Measurements from ENCODE around the gene CALY. TPM values are rescaled to one million over a fixed set of nuclear protein-coding genes. Genes with fewer than 3 reads are reported as not detected.

CALY gene
- total RNA-seq, 1 experiment from 2014 or later: 1.9 TPM

DNA sequence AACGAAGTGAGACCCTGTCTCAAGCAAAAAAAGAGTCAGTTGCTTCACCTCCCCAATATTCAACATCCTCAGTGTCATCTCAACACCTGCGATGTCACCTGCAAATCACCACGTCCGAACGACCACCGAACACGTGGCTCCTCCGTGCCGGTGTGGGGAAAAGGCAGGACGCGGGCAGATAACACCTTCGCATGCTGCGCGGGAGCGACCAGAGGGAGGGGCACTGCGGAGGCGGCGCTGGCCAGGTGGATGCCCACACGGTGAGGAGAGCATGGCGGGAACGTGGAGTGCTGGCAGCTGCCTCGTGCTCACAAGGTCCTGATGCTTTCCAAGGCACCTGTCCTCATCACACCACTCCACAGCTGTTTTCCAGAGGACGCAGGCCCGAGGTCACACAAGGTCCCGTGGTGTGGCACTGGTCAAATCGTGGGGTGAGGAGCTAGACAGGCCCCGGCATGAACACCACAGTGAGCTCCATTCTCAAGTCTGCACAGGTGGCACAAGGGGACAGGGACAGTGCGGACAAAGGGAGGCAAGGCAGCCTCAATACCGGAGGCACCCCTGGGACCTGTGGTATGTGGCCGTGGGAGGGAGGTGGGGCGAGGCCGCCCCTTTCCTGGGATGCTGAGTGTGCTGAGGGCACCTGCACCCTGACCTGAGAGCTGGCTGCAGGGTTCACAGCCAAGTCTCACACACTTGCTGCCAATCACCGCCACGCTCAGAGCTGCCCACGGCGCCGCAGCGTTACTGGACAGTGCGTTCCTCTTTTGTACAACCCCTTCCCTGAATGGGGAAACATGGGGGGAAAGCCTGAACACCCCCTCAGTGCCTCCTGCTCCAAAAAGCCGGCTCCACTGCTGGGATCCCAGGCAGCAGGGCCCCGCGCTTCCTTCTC is 41.0 kb downstream of the CALY start:
- ATAC-seq (no peak), DNase-seq (ENCODE audit: low read depth, low spot score) (no peak)
- Histone ChIP-seq H3K27ac (ENCODE audit: low read length) (no peak overlapping the region), H3K4me3 (ENCODE audit: low read depth in 2 of 2, low read length in 2 of 2) (no peak overlapping the region), H3K27me3 (ENCODE audit: control insufficient read depth, insufficient read depth, low read length) (no peaks in the 10 kb centered on the region), H3K36me3 (ENCODE audit: control insufficient read depth, insufficient read depth, low read length) (peaks cover 9% of the 10 kb centered on the region), H3K4me1 (ENCODE audit: control insufficient read depth, insufficient read depth, low read length) (no peaks in the 10 kb centered on the region), H3K9me3 (ENCODE audit: control insufficient read depth, insufficient read depth, low read depth, low read length) (no peaks in the 10 kb centered on the region)
- ChIA-PET POLR2A (no interaction called here), CTCF (no interaction called here)
- no TSS peak for BruUV-seq (replicated peaks)
- TF ChIP-seq, protein P1, sequence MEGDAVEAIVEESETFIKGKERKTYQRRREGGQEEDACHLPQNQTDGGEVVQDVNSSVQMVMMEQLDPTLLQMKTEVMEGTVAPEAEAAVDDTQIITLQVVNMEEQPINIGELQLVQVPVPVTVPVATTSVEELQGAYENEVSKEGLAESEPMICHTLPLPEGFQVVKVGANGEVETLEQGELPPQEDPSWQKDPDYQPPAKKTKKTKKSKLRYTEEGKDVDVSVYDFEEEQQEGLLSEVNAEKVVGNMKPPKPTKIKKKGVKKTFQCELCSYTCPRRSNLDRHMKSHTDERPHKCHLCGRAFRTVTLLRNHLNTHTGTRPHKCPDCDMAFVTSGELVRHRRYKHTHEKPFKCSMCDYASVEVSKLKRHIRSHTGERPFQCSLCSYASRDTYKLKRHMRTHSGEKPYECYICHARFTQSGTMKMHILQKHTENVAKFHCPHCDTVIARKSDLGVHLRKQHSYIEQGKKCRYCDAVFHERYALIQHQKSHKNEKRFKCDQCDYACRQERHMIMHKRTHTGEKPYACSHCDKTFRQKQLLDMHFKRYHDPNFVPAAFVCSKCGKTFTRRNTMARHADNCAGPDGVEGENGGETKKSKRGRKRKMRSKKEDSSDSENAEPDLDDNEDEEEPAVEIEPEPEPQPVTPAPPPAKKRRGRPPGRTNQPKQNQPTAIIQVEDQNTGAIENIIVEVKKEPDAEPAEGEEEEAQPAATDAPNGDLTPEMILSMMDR (IDR thresholded peaks at IDR 0.05): no peak
- TF ChIP-seq SIN3A (IDR thresholded peaks at IDR 0.05; ENCODE audit: borderline replicate concordance, insufficient read depth, low read depth, low read length): no peak
- TF ChIP-seq, protein P2, sequence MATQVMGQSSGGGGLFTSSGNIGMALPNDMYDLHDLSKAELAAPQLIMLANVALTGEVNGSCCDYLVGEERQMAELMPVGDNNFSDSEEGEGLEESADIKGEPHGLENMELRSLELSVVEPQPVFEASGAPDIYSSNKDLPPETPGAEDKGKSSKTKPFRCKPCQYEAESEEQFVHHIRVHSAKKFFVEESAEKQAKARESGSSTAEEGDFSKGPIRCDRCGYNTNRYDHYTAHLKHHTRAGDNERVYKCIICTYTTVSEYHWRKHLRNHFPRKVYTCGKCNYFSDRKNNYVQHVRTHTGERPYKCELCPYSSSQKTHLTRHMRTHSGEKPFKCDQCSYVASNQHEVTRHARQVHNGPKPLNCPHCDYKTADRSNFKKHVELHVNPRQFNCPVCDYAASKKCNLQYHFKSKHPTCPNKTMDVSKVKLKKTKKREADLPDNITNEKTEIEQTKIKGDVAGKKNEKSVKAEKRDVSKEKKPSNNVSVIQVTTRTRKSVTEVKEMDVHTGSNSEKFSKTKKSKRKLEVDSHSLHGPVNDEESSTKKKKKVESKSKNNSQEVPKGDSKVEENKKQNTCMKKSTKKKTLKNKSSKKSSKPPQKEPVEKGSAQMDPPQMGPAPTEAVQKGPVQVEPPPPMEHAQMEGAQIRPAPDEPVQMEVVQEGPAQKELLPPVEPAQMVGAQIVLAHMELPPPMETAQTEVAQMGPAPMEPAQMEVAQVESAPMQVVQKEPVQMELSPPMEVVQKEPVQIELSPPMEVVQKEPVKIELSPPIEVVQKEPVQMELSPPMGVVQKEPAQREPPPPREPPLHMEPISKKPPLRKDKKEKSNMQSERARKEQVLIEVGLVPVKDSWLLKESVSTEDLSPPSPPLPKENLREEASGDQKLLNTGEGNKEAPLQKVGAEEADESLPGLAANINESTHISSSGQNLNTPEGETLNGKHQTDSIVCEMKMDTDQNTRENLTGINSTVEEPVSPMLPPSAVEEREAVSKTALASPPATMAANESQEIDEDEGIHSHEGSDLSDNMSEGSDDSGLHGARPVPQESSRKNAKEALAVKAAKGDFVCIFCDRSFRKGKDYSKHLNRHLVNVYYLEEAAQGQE (IDR thresholded peaks at IDR 0.05; ENCODE audit: insufficient read depth in 1 of 2, low read depth in 2 of 2, low read length in 1 of 2): no peak
- no peak for TF ChIP-seq TCF7L2 (IDR thresholded peaks at IDR 0.05; ENCODE audit: low read depth, low read length)
- TF ChIP-seq POLR2AphosphoS5 (IDR thresholded peaks at IDR 0.05; ENCODE audit: low read depth, low read length): no peak
- intact Hi-C loops (cut with micrococcal nuclease; ENCODE audit: unreplicated experiment): no loop called here
- in situ Hi-C loops (cut with HindIII; ENCODE audit: low pct_unique_long_range_greater_than_20kb, low sequenced_read_pairs): no loop called here

- intact Hi-C loops (cut with micrococcal nuclease; ENCODE audit: unreplicated experiment) (no loop called here), in situ Hi-C loops (cut with HindIII; ENCODE audit: low pct_unique_long_range_greater_than_20kb, low sequenced_read_pairs) (no loop called here)
- ATAC-seq (no peak), DNase-seq (ENCODE audit: low read depth, low spot score) (no peak)
- Histone ChIP-seq H3K4me1 (ENCODE audit: control insufficient read depth, insufficient read depth, low read length) (no peaks in the 10 kb centered on the region), H3K4me3 (ENCODE audit: low read depth in 2 of 2, low read length in 2 of 2) (no peak overlapping the region), H3K9me3 (ENCODE audit: control insufficient read depth, insufficient read depth, low read depth, low read length) (no peaks in the 10 kb centered on the region), H3K27me3 (ENCODE audit: control insufficient read depth, insufficient read depth, low read length) (no peaks in the 10 kb centered on the region), H3K27ac (ENCODE audit: low read length) (no peak overlapping the region), H3K36me3 (ENCODE audit: control insufficient read depth, insufficient read depth, low read length) (peaks cover 9% of the 10 kb centered on the region)
- BruUV-seq (replicated peaks): no TSS peak
- ChIA-PET POLR2A (no interaction called here), CTCF (no interaction called here)
- TF ChIP-seq TCF7L2 (IDR thresholded peaks at IDR 0.05; ENCODE audit: low read depth, low read length): no peak
Observed at GRCh38 chr10:133294189-133294588, 42.5 kb downstream of the CALY start.

DNA sequence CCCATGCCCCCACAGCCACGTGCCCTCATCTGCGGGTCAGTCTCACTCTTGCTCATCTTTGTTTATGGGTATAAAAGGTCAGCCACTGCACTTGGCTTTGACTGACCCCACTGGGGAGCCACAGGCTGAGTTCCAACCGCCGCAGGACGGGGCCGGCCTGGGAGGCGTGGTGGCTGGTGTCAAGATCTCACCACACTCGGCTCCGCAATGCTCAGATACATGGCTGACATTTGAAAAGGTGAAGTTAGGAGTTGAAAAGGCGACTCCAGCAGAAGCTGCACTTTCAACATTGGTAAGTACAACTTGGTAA is 42.9 kb downstream of the CALY start:
- DNase-seq (ENCODE audit: low read depth, low spot score) (no peak), ATAC-seq (peak; percentile 8; the same call in 1 of the 2 replicates)
- H3K9me3 ChIP-seq (ENCODE audit: control insufficient read depth, insufficient read depth, low read depth, low read length): no peaks in the 10 kb centered on the region
- H3K27ac ChIP-seq (ENCODE audit: low read length): no peak overlapping the region
- POLR2A ChIA-PET: no interaction called here
- H3K4me1 ChIP-seq (ENCODE audit: control insufficient read depth, insufficient read depth, low read length): no peaks in the 10 kb centered on the region
- TF ChIP-seq SIN3A (IDR thresholded peaks at IDR 0.05; ENCODE audit: borderline replicate concordance, insufficient read depth, low read depth, low read length): no peak
- no peak for TF ChIP-seq POLR2AphosphoS5 (IDR thresholded peaks at IDR 0.05; ENCODE audit: low read depth, low read length)
- TF ChIP-seq, protein P1 (IDR thresholded peaks at IDR 0.05): no peak
- no peak for TF ChIP-seq TCF7L2 (IDR thresholded peaks at IDR 0.05; ENCODE audit: low read depth, low read length)
- TF ChIP-seq, protein P2 (IDR thresholded peaks at IDR 0.05; ENCODE audit: insufficient read depth in 1 of 2, low read depth in 2 of 2, low read length in 1 of 2): no peak
- intact Hi-C loops (cut with micrococcal nuclease; ENCODE audit: unreplicated experiment) (no loop called here), in situ Hi-C loops (cut with HindIII; ENCODE audit: low pct_unique_long_range_greater_than_20kb, low sequenced_read_pairs) (no loop called here)
- H3K36me3 ChIP-seq (ENCODE audit: control insufficient read depth, insufficient read depth, low read length): peaks cover 9% of the 10 kb centered on the region
- BruUV-seq (replicated peaks): no TSS peak
- H3K27me3 ChIP-seq (ENCODE audit: control insufficient read depth, insufficient read depth, low read length): no peaks in the 10 kb centered on the region
- H3K4me3 ChIP-seq (ENCODE audit: low read depth in 2 of 2, low read length in 2 of 2): no peak overlapping the region
- CTCF ChIA-PET: no interaction called here
